Endothelial cell (in vitro differentiated cells): ENCODE results near the gene TMCC1. TPM values are rescaled to one million over a fixed set of nuclear protein-coding genes. Genes with fewer than 3 reads are reported as not detected.
"Not testable (repeated sequence)": the region's sequence is repeated elsewhere in the genome, so short reads cannot be mapped to it uniquely, and the experiment has no call there.

Experiments
- DNase-seq: peaks from one replicate; pipeline ENCODE4 v3.0.0; 2021; ENCODE audit warnings: low spot score
- H3K27ac Mint-ChIP-seq: one replicate; pipeline ENCODE4 v1.8.0; 2021; ENCODE audit warnings: mixed read lengths, inconsistent platforms; ENCODE audit not compliant: unreplicated experiment
- H3K27me3 Mint-ChIP-seq: one replicate; pipeline ENCODE4 v1.8.0; 2021; ENCODE audit warnings: mild to moderate bottlenecking, moderate library complexity, mixed read lengths, inconsistent platforms; ENCODE audit not compliant: unreplicated experiment
- H3K36me3 Mint-ChIP-seq: one replicate; pipeline ENCODE4 v1.8.0; 2021; ENCODE audit warnings: mild to moderate bottlenecking, low read depth, mixed read lengths, inconsistent platforms; ENCODE audit not compliant: unreplicated experiment
- H3K4me1 Mint-ChIP-seq: one replicate; pipeline ENCODE4 v1.8.0; 2021; ENCODE audit warnings: mild to moderate bottlenecking, mixed read lengths, inconsistent platforms; ENCODE audit not compliant: unreplicated experiment
- H3K4me3 Mint-ChIP-seq: one replicate; pipeline ENCODE4 v1.8.0; 2021; ENCODE audit warnings: mild to moderate bottlenecking, mixed read lengths, inconsistent platforms; ENCODE audit not compliant: unreplicated experiment
- H3K9me3 Mint-ChIP-seq: one replicate; pipeline ENCODE4 v1.8.0; 2021; ENCODE audit warnings: mixed read lengths, inconsistent platforms; ENCODE audit not compliant: unreplicated experiment
- CTCF ChIP-seq: fragments of 200-600 bp; sonication (generic); IDR thresholded peaks from one replicate; pipeline ENCODE4 v1.5.0; 2021; ENCODE audit warnings: antibody characterized with exemption; ENCODE audit not compliant: unreplicated experiment
- total RNA-seq: library from RNA; stranded (reverse); fragmentation: NEBNext Ultra II Directional; extraction: Animal tissue kit (Norgen Biotek cat#: 25700); gene quantifications from one replicate; pipeline ENCODE4 v1.2.1, GENCODE V29; 2021; ENCODE audit not compliant: unreplicated experiment

Gene TMCC1
- total RNA-seq, 1 donor from 2014 or later = 50.9 TPM

- H3K4me1 Mint-ChIP-seq = peaks cover under 1% of the 10 kb centered on the region
- H3K27ac Mint-ChIP-seq = no peak overlapping the region
- TF ChIP-seq CTCF = no peak
- H3K36me3 Mint-ChIP-seq = no peaks in the 10 kb centered on the region
- no peak overlapping the region for H3K4me3 Mint-ChIP-seq
- peaks cover 2% of the 10 kb centered on the region for H3K27me3 Mint-ChIP-seq
- no peak for DNase-seq
- no peaks in the 10 kb centered on the region for H3K9me3 Mint-ChIP-seq
Measured at GRCh38 chr3:129683201-129683600, 210.3 kb downstream of the TMCC1 start.

DNA sequence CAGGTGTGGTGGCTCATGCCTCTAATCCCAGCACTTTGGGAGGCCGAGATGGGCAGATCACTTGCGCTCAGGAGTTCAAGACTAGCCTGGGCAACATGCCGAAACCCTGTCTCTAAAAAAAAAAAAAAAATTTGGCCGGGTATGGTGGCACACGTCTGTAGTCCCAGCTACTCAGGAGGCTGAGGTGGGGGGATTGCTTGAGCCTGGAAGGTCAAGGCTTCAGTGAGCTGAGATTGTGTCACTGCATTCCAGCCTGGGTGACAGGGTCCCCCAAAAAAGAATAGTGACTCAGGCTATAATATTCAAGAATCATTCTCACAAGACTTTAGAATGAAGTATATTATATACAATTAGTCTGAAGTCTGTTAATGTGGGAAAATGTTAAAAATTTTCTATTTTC lies 216.5 kb downstream of the TMCC1 start:
- Mint-ChIP-seq H3K27ac (no peak overlapping the region), H3K4me3 (no peak overlapping the region), H3K9me3 (no peaks in the 10 kb centered on the region), H3K27me3 (no peaks in the 10 kb centered on the region), H3K36me3 (no peaks in the 10 kb centered on the region), H3K4me1 (no peaks in the 10 kb centered on the region)
- DNase-seq = no peak
- TF ChIP-seq CTCF = no peak

DNA sequence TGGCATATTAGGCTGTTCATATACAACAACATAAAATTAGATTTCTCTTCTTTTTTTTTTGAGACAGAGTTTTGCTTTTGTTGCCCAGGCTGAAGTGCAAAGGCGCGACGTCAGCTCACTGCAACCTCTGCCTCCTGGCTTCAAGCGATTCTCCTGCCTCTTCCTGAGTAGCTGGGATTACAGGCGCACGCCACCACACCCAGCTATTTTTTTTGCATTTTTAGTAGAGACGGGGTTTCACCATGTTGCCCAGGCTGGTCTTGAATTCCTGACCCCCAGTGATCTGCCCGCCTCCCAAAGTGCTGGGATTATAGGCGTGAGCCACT lies 218.8 kb downstream of the TMCC1 start:
- not testable (repeated sequence) for DNase-seq, H3K27me3 Mint-ChIP-seq, H3K4me3 Mint-ChIP-seq, H3K9me3 Mint-ChIP-seq, H3K4me1 Mint-ChIP-seq, H3K27ac Mint-ChIP-seq
- peaks cover 12% of the 10 kb centered on the region for H3K36me3 Mint-ChIP-seq

- no peak overlapping the region for H3K27ac Mint-ChIP-seq
Measured at GRCh38 chr3:129673897-129674797, 219.4 kb downstream of the TMCC1 start.

GRCh38 chr3:129673012-129673411 lies 220.5 kb downstream of the TMCC1 start:
- DNase-seq = no peak
- H3K36me3 Mint-ChIP-seq = peaks cover 12% of the 10 kb centered on the region
- H3K4me3 Mint-ChIP-seq = no peak overlapping the region
- no peak for TF ChIP-seq CTCF
- no peaks in the 10 kb centered on the region for H3K4me1 Mint-ChIP-seq
- H3K27ac Mint-ChIP-seq = no peak overlapping the region
- no peaks in the 10 kb centered on the region for H3K27me3 Mint-ChIP-seq
- no peaks in the 10 kb centered on the region for H3K9me3 Mint-ChIP-seq

More at GRCh38 chr3:129673897-129674797, 219.4 kb downstream of the TMCC1 start:
- no peaks in the 10 kb centered on the region for H3K9me3 Mint-ChIP-seq
- no peaks in the 10 kb centered on the region for H3K4me1 Mint-ChIP-seq
- H3K4me3 Mint-ChIP-seq = no peak overlapping the region
- no peak for DNase-seq
- TF ChIP-seq CTCF = no peak
- peaks cover 12% of the 10 kb centered on the region for H3K36me3 Mint-ChIP-seq
- H3K27me3 Mint-ChIP-seq = no peaks in the 10 kb centered on the region
